Measurements from ENCODE around the gene BBS4.
A peak's percentile ranks its signal among the peaks of the same experiment; 100 is the strongest.
"Not testable (repeated sequence)": the region's sequence is repeated elsewhere in the genome, so short reads cannot be mapped to it uniquely, and the experiment has no call there.

The BBS4 gene

DNA sequence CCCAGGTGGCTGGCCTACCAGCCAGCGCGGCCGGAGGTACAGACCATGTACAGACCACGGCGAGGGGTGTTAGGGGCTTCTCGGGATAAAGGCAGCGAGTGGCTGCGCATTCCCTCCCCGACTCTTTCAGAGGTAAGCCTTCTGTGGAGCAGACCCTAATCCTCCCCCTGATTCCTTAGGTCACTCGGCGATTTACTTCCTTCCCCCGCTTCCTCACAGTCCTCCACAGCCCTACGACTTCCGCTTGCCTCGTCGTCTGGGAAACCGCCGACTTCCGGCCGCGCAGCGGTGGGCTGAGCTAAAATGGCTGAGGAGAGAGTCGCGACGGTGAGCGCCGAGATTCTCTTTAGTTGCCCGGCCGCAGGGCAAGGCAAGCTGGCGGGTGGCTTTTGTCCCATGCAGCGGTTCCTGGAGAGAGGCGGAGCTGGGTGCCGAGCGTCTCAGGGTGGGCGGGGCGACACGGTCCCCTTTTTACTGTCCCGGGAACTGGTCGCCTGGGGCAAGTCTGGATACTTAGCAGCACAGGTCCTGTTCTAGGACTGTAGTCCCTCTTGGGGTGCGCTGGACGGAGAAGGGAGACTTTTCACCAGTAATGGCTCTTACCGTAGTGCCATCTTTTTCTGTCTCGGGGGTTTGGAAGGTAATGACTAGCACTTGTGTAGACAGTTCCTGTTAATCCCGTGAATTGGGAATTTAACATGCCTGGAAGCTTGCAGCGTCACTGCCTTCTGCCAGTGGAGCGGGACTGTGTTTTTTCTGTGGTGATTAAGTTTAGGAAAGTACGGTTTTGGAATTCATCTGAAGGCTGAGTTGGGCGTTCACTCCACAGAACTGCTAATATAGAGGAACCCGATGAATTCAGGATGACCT is at the start of gene BBS4, which contains the start of gene HIGD2B:
Gene BBS4, plus strand, starts transcription at position 283 of the 870 bp plus-strand sequence. Its CDS starts 21 bp downstream, at position 304.
Gene HIGD2B, minus strand, starts transcription at position 258 of the 870 bp plus-strand sequence. CDS start 9,808 bp downstream, outside the sequence.
- peak; percentile 99 for ATAC-seq
- TF ChIP-seq CREB5 (CRISPR knock-in tag; IDR thresholded peaks at IDR 0.05; ENCODE audit: low read depth) (no peak), SNAI2 (CRISPR knock-in tag; IDR thresholded peaks at IDR 0.05) (no peak), TOX (CRISPR knock-in tag; IDR thresholded peaks at IDR 0.05; ENCODE audit: borderline replicate concordance) (no peak), ZNF8 (CRISPR knock-in tag; IDR thresholded peaks at IDR 0.05) (no peak), CSRNP3 (CRISPR knock-in tag; IDR thresholded peaks at IDR 0.05) (no peak), ZFP3 (CRISPR knock-in tag; IDR thresholded peaks at IDR 0.05) (no peak; the same call in 1 of the 2 replicates), TCF4 (CRISPR knock-in tag; IDR thresholded peaks at IDR 0.05; ENCODE audit: borderline replicate concordance) (no peak), GLIS3 (CRISPR knock-in tag; IDR thresholded peaks at IDR 0.05) (no peak)
- TF ChIP-seq, protein P1, sequence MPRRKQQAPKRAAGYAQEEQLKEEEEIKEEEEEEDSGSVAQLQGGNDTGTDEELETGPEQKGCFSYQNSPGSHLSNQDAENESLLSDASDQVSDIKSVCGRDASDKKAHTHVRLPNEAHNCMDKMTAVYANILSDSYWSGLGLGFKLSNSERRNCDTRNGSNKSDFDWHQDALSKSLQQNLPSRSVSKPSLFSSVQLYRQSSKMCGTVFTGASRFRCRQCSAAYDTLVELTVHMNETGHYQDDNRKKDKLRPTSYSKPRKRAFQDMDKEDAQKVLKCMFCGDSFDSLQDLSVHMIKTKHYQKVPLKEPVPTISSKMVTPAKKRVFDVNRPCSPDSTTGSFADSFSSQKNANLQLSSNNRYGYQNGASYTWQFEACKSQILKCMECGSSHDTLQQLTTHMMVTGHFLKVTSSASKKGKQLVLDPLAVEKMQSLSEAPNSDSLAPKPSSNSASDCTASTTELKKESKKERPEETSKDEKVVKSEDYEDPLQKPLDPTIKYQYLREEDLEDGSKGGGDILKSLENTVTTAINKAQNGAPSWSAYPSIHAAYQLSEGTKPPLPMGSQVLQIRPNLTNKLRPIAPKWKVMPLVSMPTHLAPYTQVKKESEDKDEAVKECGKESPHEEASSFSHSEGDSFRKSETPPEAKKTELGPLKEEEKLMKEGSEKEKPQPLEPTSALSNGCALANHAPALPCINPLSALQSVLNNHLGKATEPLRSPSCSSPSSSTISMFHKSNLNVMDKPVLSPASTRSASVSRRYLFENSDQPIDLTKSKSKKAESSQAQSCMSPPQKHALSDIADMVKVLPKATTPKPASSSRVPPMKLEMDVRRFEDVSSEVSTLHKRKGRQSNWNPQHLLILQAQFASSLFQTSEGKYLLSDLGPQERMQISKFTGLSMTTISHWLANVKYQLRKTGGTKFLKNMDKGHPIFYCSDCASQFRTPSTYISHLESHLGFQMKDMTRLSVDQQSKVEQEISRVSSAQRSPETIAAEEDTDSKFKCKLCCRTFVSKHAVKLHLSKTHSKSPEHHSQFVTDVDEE (CRISPR knock-in tag; IDR thresholded peaks at IDR 0.05), result peak; percentile 78

- ATAC-seq, result peak; percentile 91
Measured at GRCh38 chr15:72636519-72637282, 49.3 kb upstream of the BBS4 start.

DNA sequence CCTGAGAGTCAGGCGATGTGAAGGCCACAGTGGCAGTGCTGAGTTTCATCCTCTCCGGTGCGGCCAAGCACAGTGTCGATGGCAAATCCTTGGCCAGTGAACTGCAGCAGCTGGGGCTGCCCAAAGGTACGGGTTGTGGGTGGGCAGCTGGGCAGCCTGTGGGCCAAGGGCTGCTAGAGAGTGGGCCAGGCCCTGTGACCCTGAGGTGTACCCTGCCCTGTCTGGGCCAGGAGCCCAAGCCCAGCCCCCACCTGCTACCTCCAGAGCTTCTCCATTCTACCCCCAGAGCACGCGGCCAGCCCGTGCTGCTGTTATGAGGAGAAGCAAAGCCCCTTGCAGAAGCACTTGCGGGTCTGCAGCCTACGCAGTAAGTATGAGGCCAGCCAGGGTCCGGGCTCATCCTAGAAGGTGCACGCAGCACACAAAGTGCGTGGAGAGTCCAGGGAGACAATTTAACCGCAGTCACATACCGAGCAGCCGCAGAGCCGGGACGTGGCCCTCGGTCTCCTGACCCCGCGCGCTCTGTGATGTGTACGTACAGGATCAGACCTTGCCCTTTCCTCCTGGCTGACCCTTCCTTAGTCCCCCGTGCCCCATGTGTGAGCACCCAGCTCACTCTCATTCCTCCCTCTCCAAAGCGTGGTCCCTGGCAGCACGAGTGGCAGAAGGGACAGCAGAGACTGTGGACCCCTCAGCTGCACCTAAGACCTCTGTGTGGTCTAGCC is 46.1 kb upstream of the BBS4 start:
- not testable (repeated sequence) for ATAC-seq

GRCh38 chr15:72642271-72642670 is 43.7 kb upstream of the BBS4 start:
- ATAC-seq, result not testable (repeated sequence)

GRCh38 chr15:72648631-72649253 is 37.3 kb upstream of the BBS4 start:
- not testable (repeated sequence) for ATAC-seq

GRCh38 chr15:72654397-72654796 is 31.6 kb upstream of the BBS4 start, which contains the start of gene GOLGA6B:
GOLGA6B (plus strand) TSS chr15:72654697; CDS start chr15:72654738, 41 bp downstream.
- ATAC-seq, result not testable (repeated sequence)

DNA sequence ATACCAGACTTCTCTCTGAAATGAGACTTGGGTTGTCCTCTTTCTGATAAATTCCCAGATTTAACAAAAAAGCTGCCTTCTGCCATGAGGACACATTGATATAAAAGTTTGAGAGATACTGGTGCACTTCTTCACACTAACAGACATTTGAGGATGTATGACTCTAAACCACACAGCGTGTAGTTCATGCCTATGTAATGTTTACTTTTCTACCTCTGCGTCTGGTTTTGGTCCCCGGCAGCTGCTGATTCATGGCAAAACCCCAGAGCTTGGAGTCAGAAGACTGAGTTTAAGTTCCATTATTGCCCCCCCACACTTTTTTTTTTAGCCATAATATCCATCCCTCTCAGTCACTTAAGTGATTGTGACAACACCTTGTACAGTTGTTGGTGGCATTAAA is 30.0 kb upstream of the BBS4 start:
- ATAC-seq, result not testable (repeated sequence)

DNA sequence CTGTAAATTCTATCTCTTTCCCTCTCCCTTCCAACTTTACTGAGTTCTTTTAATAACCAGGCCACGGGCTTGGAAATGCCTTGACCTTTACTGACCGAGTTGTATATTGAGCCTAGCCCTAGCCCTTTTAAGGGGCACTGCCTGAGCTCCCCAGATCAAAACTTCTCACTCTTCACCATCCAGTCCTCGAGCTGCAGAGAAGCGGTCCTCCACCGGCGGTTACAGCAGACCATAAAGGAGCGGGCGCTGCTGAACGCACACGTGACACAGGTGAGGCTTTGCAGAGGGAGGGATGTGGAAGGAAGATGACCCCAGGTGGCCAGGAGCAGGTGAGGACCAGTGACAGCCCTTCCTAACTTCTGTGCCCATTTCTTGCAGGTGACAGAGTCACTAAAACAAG is 24.9 kb upstream of the BBS4 start:
- not testable (repeated sequence) for ATAC-seq

- ATAC-seq, result not testable (repeated sequence)
Measured at GRCh38 chr15:72663931-72664330, 22.1 kb upstream of the BBS4 start.

DNA sequence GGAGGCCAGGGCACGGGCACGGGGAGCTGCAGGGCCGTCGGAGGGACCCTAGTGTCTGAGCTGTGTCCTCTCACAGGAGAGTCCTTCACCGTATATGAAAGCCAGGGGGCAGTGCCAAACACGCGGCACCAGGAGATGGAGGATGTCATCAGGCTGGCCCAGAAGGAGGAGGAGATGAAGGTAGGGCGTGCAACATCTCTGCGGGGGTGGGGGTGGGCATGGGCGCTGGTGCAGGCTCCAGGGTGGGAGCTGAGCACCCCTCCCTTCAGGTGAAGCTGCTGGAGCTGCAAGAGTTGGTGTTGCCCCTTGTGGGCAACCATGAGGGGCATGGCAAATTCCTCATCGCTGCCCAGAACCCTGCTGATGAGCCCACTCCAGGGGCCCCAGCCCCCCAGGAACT is 20.3 kb upstream of the BBS4 start:
- ATAC-seq, result not testable (repeated sequence)

- ATAC-seq, result not testable (repeated sequence)
Measured at GRCh38 chr15:72669803-72670202, 16.2 kb upstream of the BBS4 start.

GRCh38 chr15:72670656-72671352 is 15.2 kb upstream of the BBS4 start:
- ATAC-seq, result peak; percentile 99

Measured in SK-N-SH treated with all-trans-retinoic acid at 6 μM for 48 hours (cell line).